ENCODE data around the gene SEM1.
"Not testable (repeated sequence)": the region's sequence is repeated elsewhere in the genome, so short reads cannot be mapped to it uniquely, and the experiment has no call there.

Gene SEM1

DNA sequence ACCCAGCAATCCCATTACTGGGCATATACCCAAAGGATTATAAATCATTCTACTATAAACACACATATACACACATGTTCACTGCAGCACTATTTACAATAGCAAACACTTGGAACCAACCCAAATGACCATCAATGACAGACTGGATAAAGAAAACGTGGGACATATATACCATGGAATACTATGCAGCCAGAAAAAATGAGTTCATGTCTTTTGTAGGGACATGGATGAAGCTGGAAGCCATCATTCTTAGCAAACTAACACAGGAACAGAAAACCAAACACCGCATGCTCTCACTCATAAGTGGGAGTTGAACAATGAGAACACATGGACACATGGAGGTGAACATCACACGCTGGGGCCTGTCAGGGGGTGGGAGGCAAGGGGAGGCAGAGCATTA lies 47.5 kb downstream of the SEM1 start:
- not testable (repeated sequence) for H3K23ac ChIP-seq (ENCODE audit: low read length); H3K79me1 ChIP-seq (ENCODE audit: low read length); H2BK120ac ChIP-seq (ENCODE audit: insufficient read depth, low read length, poor library complexity); H3K4ac ChIP-seq (ENCODE audit: low read depth, low read length); H3K27ac ChIP-seq (ENCODE audit: low read depth, low read length); H2AK5ac ChIP-seq (ENCODE audit: low read length); H3K14ac ChIP-seq (ENCODE audit: low read length); H3K79me2 ChIP-seq (ENCODE audit: control insufficient read depth, insufficient read depth, low read length, poor library complexity); H4K12ac ChIP-seq (ENCODE audit: low read depth, low read length); H3K4me3 ChIP-seq (ENCODE audit: low read depth, low read length); DNase-seq; H3K4me1 ChIP-seq (ENCODE audit: control insufficient read depth in 1 of 2, insufficient read depth in 2 of 2, low read length in 2 of 2); H2BK12ac ChIP-seq (ENCODE audit: low read length); H3K4me2 ChIP-seq (ENCODE audit: low read length); H2BK5ac ChIP-seq (ENCODE audit: low read depth, low read length, poor library complexity); H3K36me3 ChIP-seq (ENCODE audit: control insufficient read depth in 1 of 2, insufficient read depth in 2 of 2, low read length in 2 of 2); H3K9ac ChIP-seq (ENCODE audit: low read length); H4K91ac ChIP-seq (ENCODE audit: low read depth, low read length); H2AFZ ChIP-seq (ENCODE audit: insufficient read depth, low read length, poor library complexity); H4K8ac ChIP-seq (ENCODE audit: low read depth, low read length); H3K9me3 ChIP-seq (ENCODE audit: insufficient read depth, low read depth, low read length); H3K18ac ChIP-seq (ENCODE audit: low read length); H3K27me3 ChIP-seq (ENCODE audit: insufficient read depth, low read length)
- WGBS (ENCODE audit: extremely low coverage, insufficient coverage, insufficient read length), result no CpG with 5 or more reads among the region's 3 CpGs

DNA sequence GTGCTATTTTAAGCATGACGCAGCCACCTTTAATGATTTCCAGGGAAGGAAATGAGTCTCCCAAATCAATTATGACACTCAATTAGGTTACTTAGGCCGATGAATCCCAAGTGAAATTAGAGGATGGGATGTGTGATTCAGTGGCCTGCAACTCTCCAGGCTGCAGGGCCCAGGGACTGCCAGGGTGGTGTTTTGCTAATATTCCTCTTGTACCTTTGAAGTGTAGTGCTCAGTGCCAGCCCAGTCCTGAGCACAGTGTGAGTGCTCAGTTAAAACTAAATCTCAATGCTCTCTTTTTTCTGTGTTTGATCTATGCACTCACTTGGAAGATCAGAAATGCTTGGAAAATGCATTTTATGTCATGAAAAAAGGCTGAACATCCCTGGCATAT lies 51.6 kb downstream of the SEM1 start:
- Histone ChIP-seq H3K9ac (ENCODE audit: low read length) (no peak overlapping the region), H3K27me3 (ENCODE audit: insufficient read depth, low read length) (no peaks in the 10 kb centered on the region)

DNA sequence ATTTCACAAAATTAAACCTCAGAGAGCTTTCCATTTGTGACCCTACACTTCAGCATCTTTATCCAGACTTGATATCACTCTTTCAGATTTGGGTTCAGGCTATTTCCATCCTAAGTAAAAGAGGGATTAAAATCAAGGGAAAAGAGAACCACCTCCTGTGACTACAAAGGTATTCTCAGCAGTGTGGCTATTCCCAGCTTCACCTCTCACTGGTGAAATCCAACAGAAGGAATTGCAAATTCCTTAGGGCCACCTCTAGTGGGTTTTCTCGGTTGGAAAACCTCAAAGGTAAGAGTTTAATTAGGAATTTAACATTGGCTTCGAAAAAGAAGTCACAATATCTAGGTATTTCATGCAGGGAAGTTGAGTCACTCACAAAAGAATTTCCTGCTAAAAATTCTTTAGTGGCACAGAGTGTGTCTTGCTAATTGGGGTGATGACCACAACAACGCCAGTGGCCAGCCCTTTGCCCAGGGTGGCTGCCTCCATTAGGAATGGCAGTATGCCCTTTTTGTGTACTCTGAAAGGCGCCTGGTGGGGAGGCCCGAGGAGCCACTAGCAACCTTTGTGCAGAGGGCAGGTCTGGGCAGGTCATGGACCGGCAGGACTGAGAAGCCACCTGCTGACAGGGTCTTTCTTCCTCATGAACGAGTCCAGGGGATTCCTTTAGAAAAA lies 52.2 kb downstream of the SEM1 start:
- H3K4ac ChIP-seq (ENCODE audit: low read depth, low read length), result no peak overlapping the region
- H3K27me3 ChIP-seq (ENCODE audit: insufficient read depth, low read length), result no peaks in the 10 kb centered on the region
- H3K79me2 ChIP-seq (ENCODE audit: control insufficient read depth, insufficient read depth, low read length, poor library complexity), result no peaks in the 10 kb centered on the region
- H2BK5ac ChIP-seq (ENCODE audit: low read depth, low read length, poor library complexity), result no peak overlapping the region
- no CpG with 5 or more reads among the region's 7 CpGs for WGBS (ENCODE audit: extremely low coverage, insufficient coverage, insufficient read length)
- H3K18ac ChIP-seq (ENCODE audit: low read length), result no peak overlapping the region
- no peak overlapping the region for H2AK5ac ChIP-seq (ENCODE audit: low read length)
- no peak overlapping the region for H4K8ac ChIP-seq (ENCODE audit: low read depth, low read length)
- H3K4me1 ChIP-seq (ENCODE audit: control insufficient read depth in 1 of 2, insufficient read depth in 2 of 2, low read length in 2 of 2), result peaks cover 0 to 2% of the 10 kb centered on the region in 2 experiments
- no peak overlapping the region for H3K23ac ChIP-seq (ENCODE audit: low read length)
- H2BK120ac ChIP-seq (ENCODE audit: insufficient read depth, low read length, poor library complexity), result no peak overlapping the region
- H2AFZ ChIP-seq (ENCODE audit: insufficient read depth, low read length, poor library complexity), result no peak overlapping the region
- H4K12ac ChIP-seq (ENCODE audit: low read depth, low read length), result no peak overlapping the region
- H3K36me3 ChIP-seq (ENCODE audit: control insufficient read depth in 1 of 2, insufficient read depth in 2 of 2, low read length in 2 of 2), result no peaks in the 10 kb centered on the region
- no peak overlapping the region for H3K14ac ChIP-seq (ENCODE audit: low read length)
- no peaks in the 10 kb centered on the region for H3K9me3 ChIP-seq (ENCODE audit: insufficient read depth, low read depth, low read length)
- no peak overlapping the region for H3K4me3 ChIP-seq (ENCODE audit: low read depth, low read length)
- DNase-seq, result no peak
- H3K4me2 ChIP-seq (ENCODE audit: low read length), result no peak overlapping the region
- H2BK12ac ChIP-seq (ENCODE audit: low read length), result no peak overlapping the region
- H3K9ac ChIP-seq (ENCODE audit: low read length), result no peak overlapping the region
- no peaks in the 10 kb centered on the region for H3K79me1 ChIP-seq (ENCODE audit: low read length)
- H4K91ac ChIP-seq (ENCODE audit: low read depth, low read length), result no peak overlapping the region
- H3K27ac ChIP-seq (ENCODE audit: low read depth, low read length), result no peak overlapping the region

More for the DNA sequence above, 51.6 kb downstream of the SEM1 start:
- no CpG with 5 or more reads among the region's 2 CpGs for WGBS (ENCODE audit: extremely low coverage, insufficient coverage, insufficient read length)
- Histone ChIP-seq H3K36me3 (ENCODE audit: control insufficient read depth in 1 of 2, insufficient read depth in 2 of 2, low read length in 2 of 2) (no peaks in the 10 kb centered on the region), H3K14ac (ENCODE audit: low read length) (no peak overlapping the region), H2BK12ac (ENCODE audit: low read length) (no peak overlapping the region), H3K23ac (ENCODE audit: low read length) (no peak overlapping the region), H3K4me2 (ENCODE audit: low read length) (no peak overlapping the region), H3K18ac (ENCODE audit: low read length) (no peak overlapping the region), H2AFZ (ENCODE audit: insufficient read depth, low read length, poor library complexity) (no peak overlapping the region), H3K9me3 (ENCODE audit: insufficient read depth, low read depth, low read length) (no peaks in the 10 kb centered on the region), H2AK5ac (ENCODE audit: low read length) (no peak overlapping the region), H3K4ac (ENCODE audit: low read depth, low read length) (no peak overlapping the region), H3K4me1 (ENCODE audit: control insufficient read depth in 1 of 2, insufficient read depth in 2 of 2, low read length in 2 of 2) (peaks cover 0 to 2% of the 10 kb centered on the region in 2 experiments), H3K79me2 (ENCODE audit: control insufficient read depth, insufficient read depth, low read length, poor library complexity) (no peaks in the 10 kb centered on the region), H3K27ac (ENCODE audit: low read depth, low read length) (no peak overlapping the region), H3K4me3 (ENCODE audit: low read depth, low read length) (no peak overlapping the region), H3K79me1 (ENCODE audit: low read length) (no peaks in the 10 kb centered on the region), H4K91ac (ENCODE audit: low read depth, low read length) (no peak overlapping the region), H2BK120ac (ENCODE audit: insufficient read depth, low read length, poor library complexity) (no peak overlapping the region), H4K8ac (ENCODE audit: low read depth, low read length) (no peak overlapping the region), H2BK5ac (ENCODE audit: low read depth, low read length, poor library complexity) (no peak overlapping the region), H4K12ac (ENCODE audit: low read depth, low read length) (no peak overlapping the region)
- DNase-seq, result no peak

DNA sequence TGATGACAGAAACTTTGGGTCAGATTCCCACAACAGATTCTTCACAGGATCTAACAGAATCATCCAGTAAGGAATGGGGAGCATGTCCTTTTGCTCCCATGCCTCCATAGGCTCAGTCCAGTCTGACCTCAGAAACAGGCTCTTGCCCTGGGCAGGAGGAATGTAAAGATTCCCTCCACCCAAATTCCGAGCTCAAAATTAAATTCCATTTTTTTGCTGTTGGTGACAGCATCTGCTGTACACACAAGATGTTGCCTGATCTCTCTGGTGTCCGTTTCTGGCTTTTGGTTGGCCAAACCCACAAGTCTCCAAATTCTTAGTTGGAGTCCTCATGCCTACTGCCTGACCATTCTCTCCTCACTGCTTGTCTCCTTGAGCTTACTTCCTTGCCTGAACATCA lies 53.7 kb downstream of the SEM1 start:
- no peak overlapping the region for H3K23ac ChIP-seq (ENCODE audit: low read length)
- no peak overlapping the region for H3K14ac ChIP-seq (ENCODE audit: low read length)
- H2AK5ac ChIP-seq (ENCODE audit: low read length), result no peak overlapping the region
- H4K12ac ChIP-seq (ENCODE audit: low read depth, low read length), result no peak overlapping the region
- no peak overlapping the region for H3K4me3 ChIP-seq (ENCODE audit: low read depth, low read length)
- H3K4me1 ChIP-seq (ENCODE audit: control insufficient read depth in 1 of 2, insufficient read depth in 2 of 2, low read length in 2 of 2), result peaks cover 0 to 2% of the 10 kb centered on the region in 2 experiments
- no peaks in the 10 kb centered on the region for H3K79me2 ChIP-seq (ENCODE audit: control insufficient read depth, insufficient read depth, low read length, poor library complexity)
- H3K18ac ChIP-seq (ENCODE audit: low read length), result no peak overlapping the region
- no CpG with 5 or more reads among the region's 2 CpGs for WGBS (ENCODE audit: extremely low coverage, insufficient coverage, insufficient read length)
- H3K9me3 ChIP-seq (ENCODE audit: insufficient read depth, low read depth, low read length), result no peaks in the 10 kb centered on the region
- H2BK5ac ChIP-seq (ENCODE audit: low read depth, low read length, poor library complexity), result no peak overlapping the region
- H3K36me3 ChIP-seq (ENCODE audit: control insufficient read depth in 1 of 2, insufficient read depth in 2 of 2, low read length in 2 of 2), result no peaks in the 10 kb centered on the region
- no peak overlapping the region for H4K8ac ChIP-seq (ENCODE audit: low read depth, low read length)
- no peak overlapping the region for H3K27ac ChIP-seq (ENCODE audit: low read depth, low read length)
- H3K79me1 ChIP-seq (ENCODE audit: low read length), result no peaks in the 10 kb centered on the region
- DNase-seq, result peak; percentile 2 to 44
- H2BK12ac ChIP-seq (ENCODE audit: low read length), result no peak overlapping the region
- no peak overlapping the region for H2AFZ ChIP-seq (ENCODE audit: insufficient read depth, low read length, poor library complexity)
- H3K4me2 ChIP-seq (ENCODE audit: low read length), result no peak overlapping the region
- H3K27me3 ChIP-seq (ENCODE audit: insufficient read depth, low read length), result no peaks in the 10 kb centered on the region
- H2BK120ac ChIP-seq (ENCODE audit: insufficient read depth, low read length, poor library complexity), result no peak overlapping the region
- no peak overlapping the region for H4K91ac ChIP-seq (ENCODE audit: low read depth, low read length)
- H3K4ac ChIP-seq (ENCODE audit: low read depth, low read length), result no peak overlapping the region
- H3K9ac ChIP-seq (ENCODE audit: low read length), result no peak overlapping the region
